Hair follicle dermal papilla cell (primary cell): ENCODE measurements around the gene RAMP1. TPM values are rescaled to one million over a fixed set of nuclear protein-coding genes. Genes with fewer than 3 reads are reported as not detected.

Source experiments
- small RNA-seq: library from RNA; depleted of rRNA; stranded (forward); fragments of <200 nt; gene quantifications from one replicate; pipeline ENCODE3, GENCODE V24; 2012
- total RNA-seq: library from RNA; depleted of rRNA; stranded (reverse); fragments of >200 nt; gene quantifications from 2 replicates; pipeline ENCODE4 v1.2.3, GENCODE V29; 2012

RAMP1 gene
- total RNA-seq, result 0.32 and 0.85 TPM in 2 replicates

DNA sequence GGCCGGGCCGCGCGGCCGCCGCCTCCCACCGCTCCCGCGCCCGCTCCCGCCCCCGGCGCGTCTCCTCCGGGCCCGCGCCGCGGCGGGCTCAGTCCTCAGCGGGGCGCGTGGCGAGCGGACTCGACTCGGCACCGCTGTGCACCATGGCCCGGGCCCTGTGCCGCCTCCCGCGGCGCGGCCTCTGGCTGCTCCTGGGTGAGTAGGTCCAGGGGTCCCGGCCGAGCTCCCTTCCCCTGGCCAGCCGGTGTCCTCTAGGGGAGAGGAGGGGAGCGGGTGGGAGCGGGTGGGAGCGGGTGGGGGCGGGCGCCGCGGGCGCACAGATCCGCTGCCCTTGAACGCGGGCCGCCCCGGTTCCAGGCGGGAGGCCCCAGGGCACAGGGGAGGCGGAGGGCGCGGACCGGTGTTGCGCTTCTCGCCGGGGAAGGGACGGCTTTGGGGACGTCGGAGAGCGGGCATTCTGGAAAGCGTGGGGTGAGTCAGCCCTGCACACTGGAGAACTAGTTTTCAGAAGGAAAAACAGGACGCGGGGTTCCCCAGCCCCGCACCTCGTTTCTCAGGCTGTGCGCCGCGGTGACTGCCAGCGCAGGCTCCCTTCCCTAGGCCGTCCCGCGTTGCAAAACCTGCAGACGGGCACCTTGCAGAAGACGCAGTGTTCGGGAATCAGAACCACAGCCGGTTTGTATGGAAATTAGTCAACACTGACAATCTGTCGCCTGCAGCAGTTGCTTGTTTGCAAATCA lies at the start of gene RAMP1:
Gene RAMP1 (plus strand): TSS at position 91 of the 740 bp plus-strand sequence. CDS start 53 bp downstream, at position 144.

Small RNA genes within 50 kb of the gene (small RNA-seq; reads per million reads assigned to genes)
- not detected for gene RF00157

Other genes with a start within 250 kb of the RAMP1 start
- gene LRRFIP1, start 232.0 kb upstream of the RAMP1 start, total RNA-seq, result 56.5 and 57.0 TPM in 2 replicates
- gene RBM44, start 60.8 kb upstream of the RAMP1 start, total RNA-seq, result 0.36 and 0.49 TPM in 2 replicates
- gene UBE2F, start 107.4 kb downstream of the RAMP1 start, total RNA-seq, result 33.6 and 43.7 TPM in 2 replicates
- gene SCLY, start 201.4 kb downstream of the RAMP1 start, total RNA-seq, result 15.6 and 16.3 TPM in 2 replicates
- gene ESPNL, start 240.7 kb downstream of the RAMP1 start, total RNA-seq, result 0.61 and 3.6 TPM in 2 replicates